Panc1 (cell line): Measurements from ENCODE around the gene MNX1. TPM values are rescaled to one million over a fixed set of nuclear protein-coding genes. Genes with fewer than 3 reads are reported as not detected.

Source experiments
- ATAC-seq: fragments of 200-7000 bp; cut with Tn5 transposase; 2 replicates; pipeline ENCODE4 v1.9.1; 2020; ENCODE audit warnings: mild to moderate bottlenecking, moderate library complexity
- BruUV-seq: library from RNA; stranded (reverse); fragments of 400-500 nt; replicated peaks from 2 replicates; lab custom pipeline; 2021; lab: Mats Ljungman, UMichigan
- CTCF ChIA-PET: fragments of 300-600 bp; sonication (Branson Sonifier 250); formaldehyde crosslinking; loops from one replicate; lab custom pipeline; 2022; ENCODE audit warnings: antibody characterized with exemption; lab: Charles Lee
- POLR2A ChIA-PET: fragments of 300-600 bp; sonication (Branson Sonifier 250); formaldehyde crosslinking; loops from one replicate; lab custom pipeline; 2022; ENCODE audit warnings: antibody characterized with exemption; lab: Charles Lee
- DNase-seq: peaks from one replicate; pipeline ENCODE4 v3.0.0-alpha.2; 2010; ENCODE audit warnings: low read depth, low spot score
- H3K27ac ChIP-seq: 2 replicates; pipeline ENCODE4 v1.5.1; 2011; ENCODE audit warnings: mild to moderate bottlenecking, low read length, inconsistent platforms
- H3K27me3 ChIP-seq: fragments of 200-500 bp; sonication (Bioruptor generic); 2 replicates; pipeline ENCODE4 v1.6.0; 2014; ENCODE audit warnings: low read length, inconsistent platforms; ENCODE audit not compliant: control insufficient read depth, insufficient read depth
- H3K36me3 ChIP-seq: fragments of 200-500 bp; sonication (Bioruptor generic); 2 replicates; pipeline ENCODE4 v1.5.1; 2014; ENCODE audit warnings: inconsistent platforms, mild to moderate bottlenecking, low read length, moderate library complexity; ENCODE audit not compliant: control insufficient read depth, insufficient read depth
- H3K4me1 ChIP-seq: 2 replicates; pipeline ENCODE4 v1.5.1; 2011; ENCODE audit warnings: inconsistent platforms, mild to moderate bottlenecking, low read length, moderate library complexity; ENCODE audit not compliant: control insufficient read depth, insufficient read depth
- H3K4me3 ChIP-seq, 2 experiments: 2 replicates each; pipeline ENCODE4 v1.5.1; 2011 to 2012; ENCODE audit warnings: low read depth in 2 of 2, low read length in 2 of 2, mild to moderate bottlenecking in 2 of 2, inconsistent platforms in 1 of 2, moderate library complexity in 1 of 2
- H3K9me3 ChIP-seq: fragments of 200-500 bp; sonication (Bioruptor generic); 2 replicates; pipeline ENCODE4 v1.5.1; 2014; ENCODE audit warnings: low read depth, mild to moderate bottlenecking, inconsistent platforms, low read length, moderate library complexity; ENCODE audit not compliant: control insufficient read depth, insufficient read depth
- CTCF ChIP-seq: fragments of 450-650 bp; IDR thresholded peaks from 2 replicates; pipeline ENCODE4 v1.5.1; 2017; ENCODE audit warnings: mild to moderate bottlenecking
- POLR2AphosphoS5 ChIP-seq: IDR thresholded peaks from 2 replicates; pipeline ENCODE4 v1.6.1; 2012; ENCODE audit warnings: mild to moderate bottlenecking, low read depth, low read length, moderate library complexity
- REST ChIP-seq, 2 experiments: IDR thresholded peaks; 2 replicates each; pipeline ENCODE4 v1.6.1; 2011 to 2012; ENCODE audit warnings: low read depth in 2 of 2, control low read depth in 1 of 2, low read length in 1 of 2, mild to moderate bottlenecking in 1 of 2, moderate library complexity in 1 of 2; ENCODE audit not compliant: insufficient read depth in 1 of 2
- SIN3A ChIP-seq: IDR thresholded peaks from 2 replicates; pipeline ENCODE4 v1.6.1; 2012; ENCODE audit warnings: low read depth, mild to moderate bottlenecking, low read length, moderate library complexity, borderline replicate concordance; ENCODE audit not compliant: insufficient read depth
- TCF7L2 ChIP-seq: IDR thresholded peaks from 2 replicates; pipeline ENCODE4 v1.6.1; 2011; ENCODE audit warnings: mild to moderate bottlenecking, low read depth, low read length, inconsistent platforms
- in situ Hi-C: cut with HindIII; loops from 2 replicates; pipeline ENCODE4 v1.10.0; 2016; ENCODE audit warnings: low sequenced_read_pairs, low pct_unique_long_range_greater_than_20kb
- intact Hi-C: fragments of 100-400 bp; cut with micrococcal nuclease; formaldehyde crosslinking; loops from one replicate; pipeline ENCODE4 v1.10.0; 2022; ENCODE audit not compliant: unreplicated experiment
- total RNA-seq: library from RNA; stranded (reverse); gene quantifications from one replicate; pipeline ENCODE4 v1.2.1, GENCODE V29; 2021; ENCODE audit not compliant: unreplicated experiment

Gene MNX1
- total RNA-seq, 1 experiment from 2014 or later: 3.6 TPM

GRCh38 chr7:157000741-157001653, 9.5 kb downstream of the MNX1 start:
- in situ Hi-C loops (no loop called here), intact Hi-C loops (no loop called here)
- DNase-seq: no peak
- peak overlapping the region; percentile 46 to 72; a peak in 3 of 4 replicates for H3K4me3 ChIP-seq
- BruUV-seq: no TSS peak
- no peaks in the 10 kb centered on the region for H3K9me3 ChIP-seq
- H3K4me1 ChIP-seq: peaks cover 4% of the 10 kb centered on the region; the same call in 1 of the 2 replicates
- ChIA-PET POLR2A (no interaction called here), CTCF (no interaction called here)
- H3K27me3 ChIP-seq: no peaks in the 10 kb centered on the region
- peak overlapping the region; percentile 3; the same call in 1 of the 2 replicates for H3K27ac ChIP-seq
- H3K36me3 ChIP-seq: no peaks in the 10 kb centered on the region
- no peak for TF ChIP-seq REST (IDR thresholded peaks at IDR 0.05; ENCODE audit: insufficient read depth in 1 of 2, low read depth in 2 of 2, low read length in 1 of 2)
- no peak for TF ChIP-seq POLR2AphosphoS5
- TF ChIP-seq SIN3A: no peak
- TF ChIP-seq CTCF: no peak
- no peak for TF ChIP-seq TCF7L2
- no peak for ATAC-seq

- Histone ChIP-seq H3K4me3 (peak overlapping the region; percentile 46 to 72), H3K27me3 (no peaks in the 10 kb centered on the region), H3K36me3 (no peaks in the 10 kb centered on the region), H3K27ac (no peak overlapping the region), H3K4me1 (peaks cover 4% of the 10 kb centered on the region; the same call in 1 of the 2 replicates), H3K9me3 (no peaks in the 10 kb centered on the region)
- TF ChIP-seq TCF7L2: no peak
- TF ChIP-seq REST (IDR thresholded peaks at IDR 0.05; ENCODE audit: insufficient read depth in 1 of 2, low read depth in 2 of 2, low read length in 1 of 2): no peak
- TF ChIP-seq POLR2AphosphoS5: no peak
- TF ChIP-seq CTCF: no peak
- TF ChIP-seq SIN3A: no peak
- in situ Hi-C loops (no loop called here), intact Hi-C loops (no loop called here)
- ChIA-PET POLR2A (no interaction called here), CTCF (no interaction called here)
- no TSS peak for BruUV-seq
- DNase-seq: no peak
- ATAC-seq: peak; percentile 49
Measured at GRCh38 chr7:156999958-157000726, 10.3 kb downstream of the MNX1 start.
